H7 (cell line): Measurements from ENCODE around the gene ANKMY1. TPM values are rescaled to one million over a fixed set of nuclear protein-coding genes. Genes with fewer than 3 reads are reported as not detected.

ENCODE experiments used
- DNase-seq: peaks from one replicate; pipeline ENCODE4 v3.0.0; 2012
- H3K27me3 ChIP-seq: 2 replicates; pipeline ENCODE4 v1.6.0; 2011; ENCODE audit warnings: mild to moderate bottlenecking, low read length; ENCODE audit not compliant: control insufficient read depth, insufficient read depth
- H3K36me3 ChIP-seq: replicated peaks from 2 replicates; pipeline ENCODE4 v1.5.1; 2011; ENCODE audit warnings: low read length; ENCODE audit not compliant: control insufficient read depth, insufficient read depth
- H3K4me3 ChIP-seq: 2 replicates; pipeline ENCODE4 v1.5.1; 2011; ENCODE audit warnings: low read depth, mild to moderate bottlenecking, control low read depth, low read length, moderate library complexity; ENCODE audit not compliant: insufficient read depth
- total RNA-seq: library from RNA; depleted of rRNA; stranded (reverse); fragments of >200 nt; shearing (Covaris generic); gene quantifications from 2 replicates; pipeline ENCODE4 v1.2.3, GENCODE V29; 2014

The ANKMY1 gene
- total RNA-seq, 1 experiment from 2014 or later = 3.6 TPM

DNA sequence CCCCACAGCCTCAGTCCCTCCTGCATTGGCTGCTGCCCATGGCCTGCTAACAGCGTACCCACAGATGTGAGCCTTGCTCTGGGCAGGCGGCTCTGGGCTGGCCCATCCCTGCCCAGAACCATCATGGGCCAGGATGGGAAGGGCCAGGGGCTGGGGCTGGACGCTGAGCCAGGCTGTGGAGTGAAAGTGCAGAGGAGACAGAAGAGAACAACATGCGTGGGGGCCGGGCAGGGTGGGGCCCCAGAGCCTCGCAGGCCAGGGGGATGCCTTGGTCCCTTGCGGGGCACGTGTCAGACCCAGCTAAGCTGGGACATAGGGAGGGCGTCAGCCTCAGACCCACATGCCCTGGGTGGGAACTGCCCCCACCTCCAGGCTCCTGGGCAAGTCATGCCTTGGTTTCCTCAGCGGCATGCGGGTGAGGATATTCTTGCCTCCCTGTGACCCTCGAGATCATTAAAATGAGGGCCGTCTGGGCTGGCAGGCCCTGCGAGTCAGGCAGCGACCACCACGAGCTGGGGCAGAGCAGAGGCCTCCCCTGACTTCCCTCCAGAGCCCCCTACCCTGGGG is 95.0 kb downstream of the ANKMY1 start:
- Histone ChIP-seq H3K27me3 (no peaks in the 10 kb centered on the region), H3K36me3 (peaks cover 3% of the 10 kb centered on the region), H3K4me3 (no peak overlapping the region)
- DNase-seq = peak; percentile 47

DNA sequence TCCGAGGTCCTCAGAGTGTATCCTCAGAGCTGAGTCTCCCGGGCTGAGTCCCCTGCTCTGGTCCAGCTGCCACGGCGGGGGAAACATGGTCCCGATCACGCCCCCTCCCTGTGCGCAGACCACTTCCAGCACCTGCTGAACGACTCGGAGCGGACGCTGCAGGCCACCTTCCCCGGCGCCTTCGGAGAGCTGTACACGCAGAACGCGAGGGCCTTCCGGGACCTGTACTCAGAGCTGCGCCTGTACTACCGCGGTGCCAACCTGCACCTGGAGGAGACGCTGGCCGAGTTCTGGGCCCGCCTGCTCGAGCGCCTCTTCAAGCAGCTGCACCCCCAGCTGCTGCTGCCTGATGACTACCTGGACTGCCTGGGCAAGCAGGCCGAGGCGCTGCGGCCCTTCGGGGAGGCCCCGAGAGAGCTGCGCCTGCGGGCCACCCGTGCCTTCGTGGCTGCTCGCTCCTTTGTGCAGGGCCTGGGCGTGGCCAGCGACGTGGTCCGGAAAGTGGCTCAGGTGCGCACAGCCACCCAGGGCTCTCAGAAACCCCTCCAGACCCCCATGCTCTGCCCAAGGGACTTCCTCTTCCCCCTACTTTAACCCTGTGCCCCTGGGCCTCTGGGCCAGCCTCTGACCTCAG is 95.6 kb downstream of the ANKMY1 start:
- Histone ChIP-seq H3K27me3 (no peaks in the 10 kb centered on the region), H3K36me3 (peaks cover 3% of the 10 kb centered on the region), H3K4me3 (no peak overlapping the region)
- no peak for DNase-seq

DNA sequence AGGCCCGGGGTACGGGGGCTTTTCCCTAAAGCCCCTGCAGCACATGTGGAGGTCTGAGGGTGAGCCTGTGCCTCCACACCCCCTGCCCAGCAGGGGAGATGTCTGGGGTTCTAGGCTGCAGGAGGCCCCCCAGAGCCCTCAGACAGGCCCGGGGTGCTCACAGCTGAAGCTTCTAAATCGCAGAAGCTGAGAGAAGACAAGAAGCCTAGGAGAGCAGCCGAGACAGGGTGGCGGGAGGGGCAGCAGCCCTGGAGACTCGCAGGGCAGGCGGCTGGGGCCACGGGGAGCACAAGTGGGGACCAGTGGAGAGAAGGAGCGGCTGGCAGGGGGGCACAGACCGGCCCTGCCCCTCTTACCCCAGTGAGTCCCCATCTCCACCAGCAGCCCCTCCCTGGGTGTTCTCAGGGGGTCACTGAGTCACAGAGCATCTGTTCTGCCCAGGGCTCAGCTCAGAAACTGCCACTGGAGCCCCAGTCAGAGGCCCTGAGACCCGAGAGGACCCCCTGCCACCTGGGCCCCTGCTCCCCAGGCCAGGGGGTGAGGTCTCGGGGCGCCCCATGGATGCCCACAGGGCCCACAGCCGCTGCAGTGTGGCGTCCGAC is 96.2 kb downstream of the ANKMY1 start:
- Histone ChIP-seq H3K36me3 (peaks cover 3% of the 10 kb centered on the region), H3K27me3 (no peaks in the 10 kb centered on the region), H3K4me3 (no peak overlapping the region)
- no peak for DNase-seq

DNA sequence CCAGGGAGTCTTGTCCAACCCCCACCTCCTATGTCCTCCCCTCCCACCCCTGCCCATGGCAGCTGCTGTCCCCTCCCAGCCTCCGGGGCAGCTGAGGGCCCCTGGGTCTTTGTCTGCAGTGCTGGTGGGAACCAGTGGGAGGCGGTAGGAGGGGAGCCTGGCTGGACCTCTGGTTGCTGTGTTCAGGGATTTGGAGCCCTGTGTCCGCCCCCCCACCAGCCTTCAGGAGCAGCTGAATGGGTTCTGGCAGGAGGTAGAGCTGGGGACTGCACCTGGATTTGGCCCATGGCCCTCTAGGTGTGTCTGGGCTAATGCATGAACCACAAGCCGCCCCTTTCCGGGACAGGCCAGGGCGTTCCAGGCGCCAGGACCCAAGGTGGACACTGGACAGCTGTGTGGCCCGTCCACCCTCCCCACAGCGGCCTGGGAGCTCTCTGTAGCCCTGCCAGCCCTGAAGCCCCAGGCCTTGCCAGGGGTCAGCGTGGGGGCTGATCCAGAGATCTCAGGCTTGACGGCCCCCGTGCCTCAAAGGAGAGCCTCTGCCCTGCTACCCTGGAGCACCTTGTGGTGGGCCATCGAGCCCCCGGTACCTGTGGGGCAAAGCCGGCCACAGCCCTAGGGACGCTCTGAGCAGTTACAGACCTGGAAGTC is 96.9 kb downstream of the ANKMY1 start:
- no peak for DNase-seq
- Histone ChIP-seq H3K36me3 (peaks cover 3% of the 10 kb centered on the region), H3K27me3 (peaks cover 3% of the 10 kb centered on the region; the same call in 1 of the 2 replicates), H3K4me3 (no peak overlapping the region)

DNA sequence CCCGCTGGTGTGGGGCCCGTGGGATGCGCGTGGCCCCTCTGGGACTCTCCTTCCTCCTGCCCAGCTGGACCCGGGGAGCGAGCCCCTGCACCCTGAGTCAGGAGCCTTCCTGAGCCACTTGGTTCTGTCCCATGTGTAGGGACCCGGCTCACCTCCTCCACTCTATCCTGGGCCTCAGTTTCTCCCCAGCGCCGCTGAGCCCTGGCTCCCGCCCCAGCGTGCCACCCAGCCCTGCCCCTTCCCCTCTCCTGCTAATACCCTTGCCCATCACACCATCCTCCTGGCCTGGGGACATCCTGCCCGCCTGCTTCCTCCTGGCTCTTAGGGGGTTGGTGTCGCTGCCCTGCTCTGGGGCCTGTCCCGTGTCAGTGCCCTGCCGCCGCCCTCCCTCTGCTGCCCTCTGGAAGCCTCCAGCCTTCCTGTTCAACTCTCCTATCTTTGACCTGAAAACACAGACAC is 97.5 kb downstream of the ANKMY1 start:
- peaks cover 3% of the 10 kb centered on the region for H3K36me3 ChIP-seq
- no peak for DNase-seq
- no peak overlapping the region for H3K4me3 ChIP-seq
- H3K27me3 ChIP-seq = peaks cover 8% of the 10 kb centered on the region

DNA sequence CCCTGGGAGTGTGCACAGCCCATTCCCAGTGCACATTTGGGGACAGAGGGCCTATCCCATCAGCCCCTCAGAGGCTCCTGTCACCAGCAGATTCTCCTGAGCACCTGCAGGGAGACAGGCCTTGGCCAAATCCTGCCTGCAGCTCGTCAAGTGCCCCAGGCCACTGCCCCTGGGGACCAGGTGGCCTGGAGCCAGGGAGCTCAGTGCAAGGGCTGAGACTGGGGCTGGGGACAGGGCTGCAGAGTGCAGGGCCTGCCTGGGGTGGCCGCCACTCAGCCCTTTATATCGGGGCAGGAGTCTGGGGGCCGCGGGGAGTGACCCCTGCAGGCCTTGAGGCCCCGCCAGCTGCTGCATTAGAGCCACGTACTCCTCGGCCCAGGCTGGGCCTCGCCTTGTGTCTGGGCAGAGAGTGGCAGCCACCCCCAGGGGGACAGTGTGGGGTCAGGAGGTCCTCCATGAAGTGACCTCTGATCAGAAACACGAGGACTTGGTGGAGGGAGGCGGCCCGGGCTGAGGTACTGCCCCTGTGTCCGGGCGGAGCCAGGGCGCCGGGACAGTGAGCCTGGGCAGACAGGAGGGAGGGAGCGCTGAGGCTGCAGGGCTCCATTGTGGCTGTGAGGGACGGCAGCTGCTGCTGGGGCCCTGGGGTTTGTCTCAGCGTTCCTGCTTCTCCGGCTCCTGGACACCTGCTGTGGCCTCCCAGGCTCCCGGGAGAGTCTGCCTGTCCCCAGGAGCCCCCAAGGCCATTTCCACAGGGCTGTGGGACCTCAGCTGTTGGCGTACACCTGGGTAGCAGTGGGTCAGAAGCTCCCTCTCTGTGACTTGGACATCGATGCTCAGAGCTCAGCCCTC is 98.2 kb downstream of the ANKMY1 start:
- Histone ChIP-seq H3K27me3 (peaks cover 14% of the 10 kb centered on the region), H3K36me3 (peaks cover 3% of the 10 kb centered on the region), H3K4me3 (no peak overlapping the region)
- no peak for DNase-seq

DNA sequence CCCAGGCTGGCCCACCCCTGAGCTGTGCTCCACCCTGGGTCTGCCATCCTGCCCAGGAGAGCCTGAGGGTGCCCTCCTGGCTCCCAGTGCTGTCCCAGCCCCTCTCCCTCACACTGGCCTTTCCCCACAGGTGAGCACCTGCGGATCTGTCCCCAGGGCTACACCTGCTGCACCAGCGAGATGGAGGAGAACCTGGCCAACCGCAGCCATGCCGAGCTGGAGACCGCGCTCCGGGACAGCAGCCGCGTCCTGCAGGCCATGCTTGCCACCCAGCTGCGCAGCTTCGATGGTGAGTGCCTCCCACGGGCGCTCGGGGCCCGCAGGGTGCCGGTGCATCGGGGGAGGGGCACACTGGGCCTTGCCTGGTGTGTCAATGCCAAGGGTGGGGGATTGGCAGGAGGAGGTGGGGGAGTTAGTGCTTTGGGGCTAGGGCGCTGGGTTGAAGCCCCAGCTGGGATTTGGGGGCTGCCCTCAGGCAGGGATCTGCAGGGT is 98.8 kb downstream of the ANKMY1 start:
- no peak for DNase-seq
- Histone ChIP-seq H3K27me3 (peaks cover 21% of the 10 kb centered on the region), H3K36me3 (peaks cover 1% of the 10 kb centered on the region), H3K4me3 (no peak overlapping the region)

DNA sequence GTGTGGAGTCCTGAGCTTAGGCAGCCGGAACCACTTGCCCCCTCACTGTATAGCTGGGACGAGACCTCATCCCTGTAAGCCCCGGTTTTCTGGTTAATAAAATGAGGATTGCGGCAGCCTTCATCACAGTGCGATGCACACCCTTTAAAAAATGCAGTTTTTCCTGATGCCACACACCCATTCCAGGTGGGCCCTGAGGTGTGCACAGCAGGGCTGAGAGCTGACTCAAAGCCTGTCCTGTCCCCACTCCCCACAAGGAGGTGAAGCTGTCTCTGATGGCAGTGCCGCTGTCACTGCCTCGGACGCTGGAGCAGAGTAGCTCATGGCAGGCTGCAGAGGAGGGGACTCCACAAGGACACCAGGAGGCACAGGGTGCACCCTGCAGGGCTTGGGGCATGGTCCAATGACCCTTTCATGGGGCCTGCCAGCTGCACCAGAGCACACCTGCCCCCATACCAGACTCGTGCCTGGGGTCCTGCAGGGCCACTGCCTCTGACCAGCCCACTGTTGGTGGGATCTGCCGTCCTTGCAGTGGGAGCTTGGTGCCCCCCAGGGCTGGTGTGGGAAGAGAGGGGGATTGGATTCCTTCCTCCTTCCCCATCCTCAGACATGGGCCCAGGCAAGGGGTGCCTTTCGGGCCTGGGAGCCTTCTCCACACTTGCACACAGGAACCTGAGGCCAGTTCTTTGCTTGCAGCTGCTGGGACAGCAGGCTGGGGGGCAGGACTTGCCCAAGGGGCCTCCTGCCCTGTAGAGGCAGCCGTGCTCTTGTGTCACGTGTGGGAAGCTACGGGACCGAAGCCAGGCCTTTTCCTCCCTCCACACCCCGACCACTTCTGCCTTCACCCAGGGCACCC is 99.5 kb downstream of the ANKMY1 start:
- Histone ChIP-seq H3K4me3 (no peak overlapping the region), H3K27me3 (peaks cover 24% of the 10 kb centered on the region), H3K36me3 (no peaks in the 10 kb centered on the region)
- no peak for DNase-seq

DNA sequence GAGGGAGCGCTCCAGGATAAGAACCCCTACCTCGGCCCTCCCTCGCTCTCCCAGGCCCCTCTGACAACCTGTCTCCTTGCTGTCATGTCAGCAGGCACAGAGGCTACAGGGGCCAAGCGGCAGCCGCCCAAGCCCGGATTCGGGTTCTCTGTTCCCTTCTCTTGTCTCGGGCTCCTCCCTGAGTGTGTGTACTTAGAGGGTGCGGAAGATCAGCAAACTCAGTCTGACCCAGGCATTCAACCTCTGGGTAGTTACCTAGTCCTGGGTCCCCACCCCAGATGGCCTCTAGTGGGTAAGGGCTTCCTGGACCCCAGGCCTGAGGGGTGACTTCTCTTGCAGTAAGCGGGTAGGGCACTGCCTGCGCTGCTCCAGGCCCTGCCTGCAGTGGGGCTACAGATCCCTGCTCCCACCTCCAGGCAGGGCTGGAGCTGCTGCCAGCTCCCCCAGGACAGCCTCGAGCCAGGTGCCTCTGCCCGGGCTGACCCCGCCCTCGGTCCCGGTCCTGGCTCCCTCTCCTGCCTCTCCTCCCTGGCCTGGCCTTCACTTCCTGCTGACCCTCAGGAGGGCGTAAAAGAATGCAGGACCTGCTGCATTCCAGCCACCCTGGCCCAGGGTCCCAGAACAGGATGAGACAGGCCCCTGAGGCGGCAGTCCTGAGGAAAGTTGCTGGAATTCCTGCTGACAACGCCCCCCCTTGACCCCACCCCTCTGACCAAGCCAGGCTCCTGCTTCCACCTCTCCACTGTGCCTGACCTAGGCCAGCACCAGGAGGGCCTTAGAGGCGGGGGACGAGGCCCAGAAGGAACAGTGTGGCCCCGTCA is 100.4 kb downstream of the ANKMY1 start:
- DNase-seq = peak; percentile 91
- Histone ChIP-seq H3K27me3 (peaks cover 26% of the 10 kb centered on the region), H3K36me3 (no peaks in the 10 kb centered on the region), H3K4me3 (no peak overlapping the region)

DNA sequence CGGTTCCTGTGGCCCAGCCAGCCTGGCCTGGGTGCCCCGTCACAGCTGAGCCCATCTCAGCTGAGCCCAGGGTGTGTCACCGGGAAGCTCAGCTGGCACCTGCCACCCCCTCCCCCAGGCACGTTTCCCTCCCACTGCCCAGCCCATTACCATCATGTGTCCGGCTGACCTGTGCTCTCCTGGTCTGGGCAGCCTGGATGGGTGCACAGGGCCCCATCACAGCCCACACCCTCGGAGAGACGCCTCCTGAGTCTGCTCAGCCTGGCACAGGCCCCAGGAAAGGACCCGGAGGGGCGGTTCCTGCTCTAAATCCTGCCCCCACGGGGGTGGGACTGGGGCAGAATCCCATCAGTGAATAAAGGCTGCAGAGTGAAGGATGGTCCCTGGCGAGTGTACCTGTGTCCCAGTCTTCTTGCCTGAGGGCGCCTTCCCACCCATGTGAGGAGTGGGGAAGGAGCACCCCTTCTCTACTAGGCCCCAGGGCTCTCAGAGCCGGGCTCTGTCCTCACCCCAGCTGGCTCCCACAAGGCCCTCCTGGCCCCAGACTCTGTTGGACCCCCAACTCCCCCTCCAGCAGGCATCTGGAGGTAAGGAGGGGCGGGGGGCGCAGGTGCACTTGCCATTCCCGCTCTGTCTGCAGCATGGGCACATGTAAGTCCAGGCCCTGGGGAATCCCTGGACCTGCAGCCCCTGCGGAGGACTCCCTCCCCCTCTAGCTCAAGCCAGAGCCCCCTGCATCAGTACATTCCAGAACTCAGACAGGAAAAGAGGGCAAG is 101.2 kb downstream of the ANKMY1 start:
- peak; percentile 82 for DNase-seq
- Histone ChIP-seq H3K36me3 (no peaks in the 10 kb centered on the region), H3K4me3 (peak overlapping the region; percentile 24; the same call in 1 of the 2 replicates), H3K27me3 (peaks cover 26% of the 10 kb centered on the region)

DNA sequence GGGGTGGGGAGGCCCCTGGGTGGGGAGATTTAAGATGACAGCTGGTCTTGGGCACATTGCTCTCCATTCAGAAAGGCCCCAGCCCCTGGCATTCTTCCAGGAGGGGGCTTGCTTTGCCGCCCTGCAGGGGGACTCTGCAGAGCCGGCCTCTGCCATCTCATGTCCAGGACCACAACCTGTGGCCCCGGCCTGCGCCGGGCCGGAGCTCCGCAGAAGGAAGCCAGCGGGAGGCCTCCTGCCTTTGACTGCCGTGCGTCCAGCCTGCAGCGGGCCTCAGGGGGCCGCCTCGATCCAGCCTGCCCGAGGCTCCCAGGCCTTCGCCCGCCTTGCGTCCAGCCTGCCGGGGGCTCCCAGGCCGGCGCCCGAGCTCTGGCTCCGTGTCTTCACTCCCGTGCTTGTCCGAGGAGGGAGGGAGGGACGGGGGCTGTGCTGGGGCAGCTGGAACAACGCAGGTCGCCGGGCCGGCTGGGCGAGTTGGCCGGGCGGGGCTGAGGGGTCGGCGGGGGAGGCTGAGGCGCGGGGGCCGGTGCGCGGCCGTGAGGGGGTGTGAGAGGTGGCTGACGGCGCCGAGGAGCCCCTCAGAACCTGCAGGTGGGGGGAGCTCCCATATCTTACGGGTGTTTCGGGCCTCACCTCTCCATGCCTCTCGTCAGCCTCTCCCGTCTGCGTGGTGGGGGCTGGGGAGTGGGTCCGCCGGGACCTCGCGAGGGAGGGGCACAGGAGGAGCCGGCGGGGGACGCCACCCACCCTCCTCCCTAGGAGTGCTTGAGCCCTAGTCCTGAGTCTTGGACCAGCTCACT is 101.9 kb downstream of the ANKMY1 start:
- H3K27me3 ChIP-seq = peaks cover 26% of the 10 kb centered on the region
- peak; percentile 89 for DNase-seq
- H3K36me3 ChIP-seq = no peaks in the 10 kb centered on the region
- peak overlapping the region; percentile 24 for H3K4me3 ChIP-seq

DNA sequence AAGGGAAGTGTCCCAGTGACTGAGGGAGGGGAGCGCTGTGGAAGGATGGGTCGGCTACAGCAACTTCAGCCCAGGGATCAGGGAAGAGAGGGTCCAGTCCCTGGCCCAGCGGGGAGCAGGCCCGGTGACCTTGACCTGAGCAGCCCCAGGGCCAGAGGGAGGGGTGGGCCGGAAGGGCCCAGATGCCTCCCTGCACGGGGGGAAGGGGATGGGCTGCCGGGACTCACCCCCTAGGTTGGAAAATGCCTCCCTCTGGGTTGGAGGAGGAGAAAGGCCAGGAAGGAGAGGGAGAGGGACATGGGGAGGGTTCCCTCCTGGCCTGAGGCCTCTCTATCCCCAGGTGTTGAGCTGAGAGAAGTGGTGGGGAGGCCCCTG is 102.5 kb downstream of the ANKMY1 start:
- Histone ChIP-seq H3K4me3 (no peak overlapping the region), H3K36me3 (no peaks in the 10 kb centered on the region), H3K27me3 (peaks cover 26% of the 10 kb centered on the region)
- DNase-seq = no peak
